Mucosa of rectum (tissue), 2 donors: ENCODE data around the gene NKIRAS1.

Source experiments
- H3K27ac ChIP-seq, 2 donors: one replicate each; pipeline ENCODE4 v1.7.0; 2013; ENCODE audit warnings: inconsistent platforms in 2 of 2, low read depth in 2 of 2, low read length in 2 of 2
- H3K27me3 ChIP-seq, 2 donors: one replicate each; pipeline ENCODE4 v1.7.0; 2013; ENCODE audit warnings: low read length in 2 of 2; ENCODE audit not compliant: control insufficient read depth in 2 of 2, insufficient read depth in 2 of 2
- H3K36me3 ChIP-seq, 2 donors: one replicate each; pipeline ENCODE4 v1.7.0; 2013; ENCODE audit warnings: low read length in 2 of 2; ENCODE audit not compliant: control insufficient read depth in 2 of 2, insufficient read depth in 2 of 2
- H3K4me1 ChIP-seq, 2 donors: one replicate each; pipeline ENCODE4 v1.7.0; 2013; ENCODE audit warnings: low read length in 2 of 2, mild to moderate bottlenecking in 1 of 2; ENCODE audit not compliant: control insufficient read depth in 2 of 2, insufficient read depth in 2 of 2
- H3K4me3 ChIP-seq, 2 donors: one replicate each; pipeline ENCODE4 v1.7.0; 2013; ENCODE audit warnings: low read length in 2 of 2
- H3K9ac ChIP-seq, 2 donors: one replicate each; pipeline ENCODE4 v1.7.0; 2013; ENCODE audit warnings: low read length in 2 of 2, low read depth in 1 of 2, mild to moderate bottlenecking in 1 of 2
- H3K9me3 ChIP-seq, 2 donors: one replicate each; pipeline ENCODE4 v1.7.0; 2013; ENCODE audit warnings: low read length in 2 of 2; ENCODE audit not compliant: control insufficient read depth in 2 of 2
- donor health status: healthy.
- donor health status: Normal muscosa, but diverticular disease.

Gene NKIRAS1

DNA sequence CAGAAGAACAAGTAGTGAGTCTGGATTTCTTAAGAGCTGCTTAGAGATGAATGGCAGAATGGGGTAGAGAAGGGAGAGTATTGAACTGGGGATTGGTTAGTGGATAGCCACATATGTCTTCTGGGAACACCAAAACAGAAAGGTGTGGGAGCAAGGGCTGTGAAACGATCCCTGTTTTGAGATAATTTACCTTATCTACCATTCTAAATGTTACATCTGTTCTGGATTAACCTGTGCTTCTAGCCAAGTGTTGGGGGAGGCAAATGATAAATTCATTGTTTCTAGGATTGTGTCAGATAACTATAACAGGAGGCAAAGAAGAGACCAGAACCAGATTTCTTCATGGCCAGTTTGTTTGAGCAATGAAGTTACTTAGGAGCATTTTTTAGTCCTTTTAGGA, 36.7 kb upstream of the NKIRAS1 start:
- no peaks in the 10 kb centered on the region for H3K27me3 ChIP-seq
- no peaks in the 10 kb centered on the region for H3K9me3 ChIP-seq
- peaks cover 3 to 13% of the 10 kb centered on the region in 2 donors for H3K36me3 ChIP-seq
- no peak overlapping the region for H3K9ac ChIP-seq
- no peak overlapping the region for H3K4me3 ChIP-seq
- H3K4me1 ChIP-seq = peaks cover 11 to 13% of the 10 kb centered on the region in 2 donors
- no peak overlapping the region for H3K27ac ChIP-seq

DNA sequence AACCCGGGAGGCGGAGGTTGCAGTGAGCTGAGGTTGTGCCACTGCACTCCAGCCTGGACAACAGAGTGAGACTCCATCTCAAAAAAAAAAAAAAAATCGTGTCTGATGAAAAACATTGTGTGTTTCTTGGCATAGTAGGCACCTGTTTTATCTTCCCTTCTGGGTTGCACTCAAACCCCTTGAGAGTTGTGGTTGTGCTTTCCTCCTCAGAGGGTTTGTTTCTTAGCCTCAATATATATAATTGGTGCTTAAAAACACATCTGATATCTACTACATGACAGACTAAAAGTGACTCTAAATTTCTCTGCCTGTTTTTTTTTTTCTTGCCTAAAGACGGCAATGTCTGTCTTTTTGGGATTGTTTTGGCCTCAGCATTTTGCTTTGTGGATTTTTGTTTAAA, 35.9 kb upstream of the NKIRAS1 start:
- Histone ChIP-seq H3K4me1 (peaks cover 13% of the 10 kb centered on the region in 2 donors), H3K9ac (no peak overlapping the region), H3K27me3 (no peaks in the 10 kb centered on the region), H3K4me3 (no peak overlapping the region), H3K27ac (no peak overlapping the region), H3K9me3 (no peaks in the 10 kb centered on the region), H3K36me3 (peaks cover 3 to 8% of the 10 kb centered on the region in 2 donors)

DNA sequence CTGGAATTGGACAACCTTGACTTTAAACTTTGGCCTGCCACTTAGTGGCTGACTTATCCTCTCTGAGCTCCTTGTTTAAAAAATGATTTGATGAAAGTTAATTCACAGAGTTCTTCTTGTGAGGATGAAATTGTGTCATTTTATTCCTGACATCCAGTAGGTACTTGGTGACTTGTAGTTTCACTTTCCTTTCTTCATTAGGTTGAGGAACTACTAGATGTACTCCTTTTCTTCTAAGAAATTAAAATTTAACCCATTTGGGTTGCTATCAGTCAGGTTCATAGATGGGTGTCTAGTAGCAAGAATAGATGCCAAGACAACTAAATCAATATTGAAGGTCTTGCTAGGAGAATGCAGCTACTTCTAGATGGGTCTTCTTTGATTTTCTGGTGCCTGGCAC, 33.5 kb upstream of the NKIRAS1 start:
- peaks cover 19 to 24% of the 10 kb centered on the region in 2 donors for H3K4me1 ChIP-seq
- no peak overlapping the region for H3K9ac ChIP-seq
- H3K9me3 ChIP-seq = no peaks in the 10 kb centered on the region
- no peaks in the 10 kb centered on the region for H3K36me3 ChIP-seq
- peak overlapping the region in 1 of 2 donors; percentile 9 for H3K27ac ChIP-seq
- no peaks in the 10 kb centered on the region for H3K27me3 ChIP-seq
- peak overlapping the region in 1 of 2 donors; percentile 5 for H3K4me3 ChIP-seq

DNA sequence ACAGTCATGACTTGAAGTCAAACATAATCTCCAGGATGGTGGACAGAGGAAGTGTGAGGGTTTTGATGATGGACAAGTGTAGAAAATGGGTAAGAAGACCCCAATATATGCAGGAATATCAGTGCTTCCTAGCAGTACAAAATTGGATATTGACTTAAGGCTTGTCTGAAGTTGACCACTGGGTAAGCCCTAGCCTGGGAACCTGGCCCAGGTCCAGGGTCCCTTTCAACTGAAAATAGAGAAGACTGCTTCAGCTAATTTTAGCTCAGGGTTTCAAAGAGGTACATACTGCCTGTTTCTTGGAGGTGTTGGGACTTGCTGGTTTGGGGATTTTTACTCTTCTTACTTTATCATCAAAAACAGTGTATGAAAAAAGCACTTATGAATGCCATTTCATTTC, 33.0 kb upstream of the NKIRAS1 start:
- H3K4me1 ChIP-seq = peaks cover 19 to 24% of the 10 kb centered on the region in 2 donors

DNA sequence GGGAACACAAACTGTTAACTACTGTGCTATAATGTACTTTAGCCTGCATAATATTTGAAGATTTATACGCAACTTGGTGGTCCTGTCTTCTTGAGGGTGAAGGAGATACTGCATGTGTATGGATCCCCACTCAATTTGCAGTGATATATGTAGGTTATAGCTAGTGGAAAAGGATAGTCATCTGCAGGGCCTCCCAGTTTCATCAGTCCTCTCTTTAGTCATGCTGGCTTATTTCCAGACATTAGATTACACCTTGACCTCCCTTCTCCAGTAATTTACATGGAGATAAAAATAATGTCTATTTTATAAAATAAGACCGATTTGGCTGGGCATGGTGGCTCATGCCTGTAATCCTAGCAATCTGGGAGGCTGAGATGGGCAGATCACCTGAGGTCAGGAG, 32.0 kb upstream of the NKIRAS1 start:
- no peaks in the 10 kb centered on the region for H3K36me3 ChIP-seq
- H3K27me3 ChIP-seq = no peaks in the 10 kb centered on the region
- H3K4me3 ChIP-seq = no peak overlapping the region
- H3K9ac ChIP-seq = no peak overlapping the region
- no peak overlapping the region for H3K27ac ChIP-seq
- H3K9me3 ChIP-seq = no peaks in the 10 kb centered on the region
- peaks cover 12 to 26% of the 10 kb centered on the region in 2 donors for H3K4me1 ChIP-seq

More for the DNA sequence above, 33.0 kb upstream of the NKIRAS1 start:
- H3K4me3 ChIP-seq = no peak overlapping the region
- H3K27me3 ChIP-seq = no peaks in the 10 kb centered on the region
- H3K9ac ChIP-seq = no peak overlapping the region
- no peaks in the 10 kb centered on the region for H3K36me3 ChIP-seq
- H3K9me3 ChIP-seq = no peaks in the 10 kb centered on the region
- H3K27ac ChIP-seq = peak overlapping the region in 1 of 2 donors; percentile 9

DNA sequence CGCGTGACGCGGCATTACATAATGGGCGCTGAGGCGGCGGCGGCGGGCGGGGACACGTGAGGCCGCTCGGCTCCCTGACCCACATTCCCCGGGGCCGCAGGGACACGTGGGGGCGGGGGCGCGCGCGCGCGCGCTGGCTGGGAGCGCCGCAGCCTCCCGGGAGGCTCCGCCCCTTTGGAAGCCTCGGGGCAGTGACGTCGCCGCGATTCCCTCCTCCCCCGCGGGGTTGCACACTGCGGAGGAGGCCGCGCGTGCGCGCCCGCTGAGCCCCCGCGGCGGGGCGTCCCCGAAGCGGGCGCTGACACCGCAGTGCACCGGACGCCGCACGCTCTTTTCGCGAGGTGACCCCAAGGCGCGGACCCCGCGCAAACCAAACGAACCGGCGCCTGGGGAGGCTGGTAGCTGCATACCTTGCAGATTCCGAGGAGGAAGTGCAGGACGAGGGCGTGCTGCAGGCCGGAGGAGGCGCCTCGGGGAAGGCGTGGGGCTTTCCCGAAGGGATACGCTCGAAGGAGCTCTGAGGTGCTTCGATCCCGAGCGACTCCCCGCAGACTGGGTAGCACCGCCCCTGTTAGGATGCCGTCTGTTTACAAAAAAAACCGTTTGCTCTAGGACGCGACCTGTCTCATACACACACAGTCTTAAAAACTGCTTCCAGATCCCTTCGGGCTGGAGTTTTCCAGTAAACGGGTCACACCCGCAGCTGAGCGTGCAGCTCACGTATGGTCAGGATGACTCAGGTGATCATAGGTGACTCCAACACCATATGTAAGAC, 29.3 kb upstream of the NKIRAS1 start:
- peaks cover 0 to 2% of the 10 kb centered on the region in 2 donors for H3K27me3 ChIP-seq
- no peaks in the 10 kb centered on the region for H3K9me3 ChIP-seq
- H3K27ac ChIP-seq = peak overlapping the region; percentile 87 to 91
- no peaks in the 10 kb centered on the region for H3K36me3 ChIP-seq
- H3K9ac ChIP-seq = peak overlapping the region; percentile 80 to 88
- H3K4me1 ChIP-seq = peaks cover 12 to 26% of the 10 kb centered on the region in 2 donors
- peak overlapping the region; percentile 71 to 85 for H3K4me3 ChIP-seq

DNA sequence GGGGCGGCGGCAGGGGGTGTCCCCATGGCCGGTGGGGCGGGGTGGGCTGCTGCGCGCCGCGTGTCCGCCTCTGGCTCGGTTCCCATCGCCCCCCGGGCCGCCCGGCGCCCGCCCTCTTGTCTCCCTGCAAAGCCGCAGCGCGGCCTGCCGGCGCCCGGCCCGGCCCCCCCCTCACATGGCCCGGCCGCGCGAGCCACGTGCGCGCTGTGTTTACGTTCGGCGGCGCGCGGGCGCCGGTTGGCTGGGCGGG, 28.8 kb upstream of the NKIRAS1 start:
- Histone ChIP-seq H3K27me3 (peaks cover 0 to 2% of the 10 kb centered on the region in 2 donors), H3K4me3 (peak overlapping the region; percentile 50 to 87), H3K9ac (peak overlapping the region in 1 of 2 donors; percentile 80), H3K36me3 (no peaks in the 10 kb centered on the region), H3K9me3 (no peaks in the 10 kb centered on the region), H3K27ac (peak overlapping the region; percentile 87 to 91), H3K4me1 (peaks cover 12 to 26% of the 10 kb centered on the region in 2 donors)

DNA sequence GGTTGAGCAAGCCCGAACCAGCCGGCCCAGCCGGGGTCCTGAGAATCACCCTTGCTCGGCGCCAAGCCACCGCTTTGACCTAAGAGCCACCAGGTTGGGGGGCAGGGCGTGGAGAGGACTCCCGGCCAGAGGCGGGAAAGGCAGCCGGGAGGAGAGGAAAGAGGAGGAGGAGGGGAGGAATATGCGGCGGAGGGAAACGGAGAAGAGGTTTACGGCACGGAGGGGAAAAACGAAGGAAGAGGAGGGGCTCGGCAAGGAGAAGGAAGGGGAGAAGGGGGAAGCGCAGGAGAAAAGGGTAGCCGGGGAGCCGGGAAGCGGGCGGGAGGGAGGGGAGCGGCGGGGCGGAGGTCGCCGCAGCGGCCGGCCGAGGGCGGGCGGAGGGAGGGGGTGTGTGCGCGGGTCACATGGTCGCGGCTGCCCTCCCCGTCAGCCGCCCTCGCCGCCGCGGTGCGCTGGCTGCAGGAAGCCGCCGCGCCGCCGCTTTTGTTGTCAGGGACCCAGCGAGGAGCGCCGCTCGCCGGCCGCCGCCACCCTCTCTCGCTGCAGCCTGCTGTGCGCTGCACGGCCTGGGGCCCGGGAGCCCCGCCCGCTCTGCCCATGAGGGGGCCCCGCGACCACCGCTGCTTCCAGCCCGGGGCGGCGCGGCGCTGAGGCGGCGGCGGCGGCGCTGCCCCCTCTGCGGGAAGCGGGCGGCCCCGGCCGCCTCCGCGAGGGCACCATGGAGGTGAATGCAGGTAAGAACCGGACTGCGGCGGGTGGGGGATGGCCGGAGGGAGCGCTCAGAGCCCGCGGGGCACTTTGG, 28.3 kb upstream of the NKIRAS1 start, which contains the start of gene NR1D2:
Gene NR1D2, plus strand, starts transcription at position 426 of the 802 bp plus-strand sequence. Its CDS starts 293 bp downstream, at position 719.
- peak within 1 kb of the TSS; percentile 85 to 87 for H3K4me3 ChIP-seq
- H3K27ac ChIP-seq = peak within 1 kb of the TSS; percentile 87 to 91
- H3K9me3 ChIP-seq = no peaks in the 10 kb centered on the region
- H3K27me3 ChIP-seq = peaks cover 0 to 2% of the 10 kb centered on the region in 2 donors
- peaks cover 11 to 22% of the 10 kb centered on the region in 2 donors for H3K4me1 ChIP-seq
- H3K36me3 ChIP-seq = no peaks in the 10 kb centered on the region
- peak within 1 kb of the TSS; percentile 80 to 88 for H3K9ac ChIP-seq

DNA sequence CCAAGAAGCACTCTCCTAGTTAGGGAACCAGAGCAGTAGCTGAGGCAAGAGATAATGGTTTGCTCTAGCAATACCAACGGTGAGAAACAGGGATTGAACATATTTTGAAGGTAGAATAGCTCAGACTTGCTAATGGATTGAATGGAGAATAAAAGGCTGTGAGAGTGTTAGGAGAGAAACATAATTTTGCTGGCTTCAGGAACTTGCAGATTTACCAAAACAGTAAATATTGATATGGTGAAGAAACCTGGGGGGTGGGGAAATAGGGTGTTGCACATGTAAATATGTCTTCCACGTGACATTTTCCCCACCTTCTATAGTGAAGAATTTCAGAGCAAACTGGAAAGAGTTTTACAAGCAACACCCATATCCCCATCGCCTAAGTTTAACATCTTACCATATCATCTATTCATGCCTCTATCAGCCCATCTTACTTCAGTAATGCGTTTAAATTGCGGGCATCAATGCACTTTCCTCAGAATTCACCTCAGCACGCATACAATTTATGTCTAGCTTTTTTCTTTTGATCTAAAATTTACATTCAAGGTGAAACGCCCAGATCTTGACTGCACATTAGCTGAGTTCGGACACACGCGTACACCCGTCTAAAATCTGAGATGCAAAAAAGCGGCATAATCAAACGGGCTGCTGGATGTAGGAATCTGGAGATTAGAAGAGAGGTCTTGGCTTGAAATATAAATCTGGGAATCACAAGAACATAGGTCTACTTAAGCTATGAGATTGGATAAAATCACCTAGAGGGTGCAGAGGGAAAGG, 27.4 kb upstream of the NKIRAS1 start:
- H3K4me3 ChIP-seq = peak overlapping the region; percentile 76 to 87

More for the DNA sequence above, 27.4 kb upstream of the NKIRAS1 start:
- Histone ChIP-seq H3K36me3 (no peaks in the 10 kb centered on the region), H3K9ac (peak overlapping the region in 1 of 2 donors; percentile 76), H3K27me3 (peaks cover 0 to 2% of the 10 kb centered on the region in 2 donors), H3K4me1 (peaks cover 6 to 20% of the 10 kb centered on the region in 2 donors), H3K9me3 (no peaks in the 10 kb centered on the region), H3K27ac (no peak overlapping the region)
